GM12875 (cell line): ENCODE results near the gene GPR158.

Experiments
- H3K4me3 ChIP-seq: one replicate; pipeline ENCODE4 v1.5.1; 2011; ENCODE audit warnings: low read depth, low read length, control low read depth
- CTCF ChIP-seq: IDR thresholded peaks from 2 replicates; pipeline ENCODE4 v1.5.1; 2011; ENCODE audit warnings: low read depth, mild to moderate bottlenecking, control low read depth, inconsistent platforms, low read length, moderate library complexity, borderline replicate concordance; ENCODE audit not compliant: insufficient read depth

GPR158 gene

GRCh38 chr10:25392132-25392531 is 217.3 kb downstream of the GPR158 start:
- no peak overlapping the region for H3K4me3 ChIP-seq
- TF ChIP-seq CTCF: no peak

GRCh38 chr10:25393621-25394020 is 218.8 kb downstream of the GPR158 start:
- H3K4me3 ChIP-seq: no peak overlapping the region
- TF ChIP-seq CTCF: no peak

GRCh38 chr10:25398680-25399079 is 223.9 kb downstream of the GPR158 start:
- no peak overlapping the region for H3K4me3 ChIP-seq
- TF ChIP-seq CTCF: no peak

GRCh38 chr10:25405871-25406270 is 231.1 kb downstream of the GPR158 start:
- H3K4me3 ChIP-seq: no peak overlapping the region
- no peak for TF ChIP-seq CTCF

- no peak for TF ChIP-seq CTCF
- H3K4me3 ChIP-seq: no peak overlapping the region
Measured at GRCh38 chr10:25417611-25418010, 242.8 kb downstream of the GPR158 start.

- TF ChIP-seq CTCF: no peak
- H3K4me3 ChIP-seq: no peak overlapping the region
Measured at GRCh38 chr10:25425776-25426175, 251.0 kb downstream of the GPR158 start.

GRCh38 chr10:25436431-25436830 is 261.6 kb downstream of the GPR158 start:
- TF ChIP-seq CTCF: no peak
- no peak overlapping the region for H3K4me3 ChIP-seq
